PFSK-1 (cell line): Measurements from ENCODE around the gene OSBPL9.

ENCODE experiments used
- FOXP2 ChIP-seq: optimal IDR thresholded peaks from 2 replicates; pipeline ENCODE3; 2011; ENCODE audit warnings: borderline replicate concordance, control low read depth, inconsistent platforms; ENCODE audit not compliant: insufficient read depth; ENCODE audit errors: extremely low read length, extremely low read depth
- POLR2AphosphoS5 ChIP-seq: IDR thresholded peaks from 2 replicates; pipeline ENCODE4 v1.6.1; 2012; ENCODE audit warnings: low read depth, mild to moderate bottlenecking, control low read depth, low read length, moderate library complexity
- REST ChIP-seq, 2 experiments: IDR thresholded peaks; 2 replicates each; pipeline versions ENCODE4 v1.6.1 to v1.8.0; 2011 to 2012; ENCODE audit warnings: low read depth in 2 of 2, low read length in 2 of 2, control low read depth in 1 of 2, inconsistent platforms in 1 of 2, mild to moderate bottlenecking in 1 of 2, moderate library complexity in 1 of 2; ENCODE audit not compliant: insufficient read depth in 1 of 2
- SIN3A ChIP-seq: IDR thresholded peaks from 2 replicates; pipeline ENCODE4 v1.6.1; 2012; ENCODE audit warnings: mild to moderate bottlenecking, low read length, moderate library complexity, borderline replicate concordance; ENCODE audit not compliant: insufficient read depth
- TAF1 ChIP-seq: IDR thresholded peaks from 2 replicates; pipeline ENCODE4 v1.6.1; 2012; ENCODE audit warnings: low read length, control low read depth, borderline replicate concordance; ENCODE audit not compliant: insufficient read depth

Gene OSBPL9

DNA sequence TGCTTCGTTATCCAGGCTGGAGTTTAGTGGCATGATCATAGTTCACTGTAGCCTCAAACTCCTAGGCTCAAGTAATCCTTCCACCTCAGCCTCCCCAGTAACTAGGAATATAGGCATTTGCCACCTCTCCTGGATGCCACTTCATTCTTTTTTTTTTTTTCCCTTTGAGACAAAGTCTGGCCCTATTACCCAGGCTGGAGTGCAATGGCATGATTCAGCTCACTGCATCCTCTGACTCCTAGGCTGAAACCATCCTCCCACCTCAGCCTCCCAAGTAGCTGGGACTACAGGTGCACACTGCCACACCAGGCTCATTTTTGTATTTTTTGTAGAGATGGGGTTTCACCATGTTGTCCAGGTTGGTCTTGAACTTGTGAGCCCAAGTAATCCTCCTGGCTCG is 19.3 kb downstream of the OSBPL9 start:
- TF ChIP-seq FOXP2 (no peak), POLR2AphosphoS5 (no peak), REST (IDR thresholded peaks at IDR 0.05; ENCODE audit: insufficient read depth in 1 of 2, low read depth in 2 of 2, low read length in 2 of 2) (no peak), TAF1 (no peak), SIN3A (no peak)

- TF ChIP-seq REST (IDR thresholded peaks at IDR 0.05; ENCODE audit: insufficient read depth in 1 of 2, low read depth in 2 of 2, low read length in 2 of 2) (no peak), POLR2AphosphoS5 (no peak), TAF1 (no peak), SIN3A (no peak), FOXP2 (no peak)
These were observed 20.1 kb downstream of the OSBPL9 start for GRCh38 chr1:51636764-51637522.

DNA sequence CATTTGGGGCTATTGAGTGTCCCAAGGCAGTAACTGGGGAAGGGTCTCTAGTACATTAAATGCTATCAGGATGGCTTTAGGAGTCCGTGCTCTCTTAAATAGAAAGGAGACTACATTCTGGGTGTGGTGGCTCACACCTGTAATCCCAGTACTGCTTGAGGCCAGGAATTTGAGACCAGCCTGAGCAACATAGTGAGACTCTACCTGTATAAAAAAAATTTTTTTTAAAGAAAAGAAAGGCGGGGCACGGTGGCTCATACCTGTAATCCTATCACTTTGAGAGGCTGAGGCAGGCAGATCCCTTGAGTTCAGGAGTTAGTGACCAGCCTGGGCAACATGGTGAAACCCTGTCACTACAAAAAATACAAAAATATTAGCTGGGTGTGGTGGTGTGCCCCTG is 21.5 kb downstream of the OSBPL9 start:
- TF ChIP-seq REST (IDR thresholded peaks at IDR 0.05; ENCODE audit: insufficient read depth in 1 of 2, low read depth in 2 of 2, low read length in 2 of 2): no peak
- TF ChIP-seq SIN3A: no peak
- no peak for TF ChIP-seq POLR2AphosphoS5
- TF ChIP-seq FOXP2: no peak
- no peak for TF ChIP-seq TAF1

- TF ChIP-seq SIN3A: no peak
- no peak for TF ChIP-seq POLR2AphosphoS5
- no peak for TF ChIP-seq REST (IDR thresholded peaks at IDR 0.05; ENCODE audit: insufficient read depth in 1 of 2, low read depth in 2 of 2, low read length in 2 of 2)
- TF ChIP-seq FOXP2: no peak
- no peak for TF ChIP-seq TAF1
These were observed 22.8 kb downstream of the OSBPL9 start for GRCh38 chr1:51639694-51640093.

DNA sequence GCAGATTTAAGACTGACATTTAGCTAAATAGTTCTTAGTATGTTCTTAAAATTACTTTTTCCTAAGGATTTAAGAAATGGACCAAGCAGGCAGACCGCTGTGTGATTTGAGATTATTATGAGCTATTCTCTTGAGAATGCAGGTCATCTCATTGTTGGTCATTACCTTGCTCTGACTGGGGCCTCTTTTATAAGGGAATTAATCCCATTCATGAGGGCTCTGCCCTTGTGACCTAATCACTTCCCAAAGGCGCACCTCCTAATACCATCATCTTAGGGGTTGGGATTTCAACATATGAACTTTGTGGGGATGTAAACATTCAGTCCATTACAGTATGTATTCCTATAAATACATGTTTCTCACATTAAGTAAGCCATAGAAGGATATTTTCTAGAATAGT is 24.2 kb downstream of the OSBPL9 start:
- TF ChIP-seq POLR2AphosphoS5 (no peak), REST (IDR thresholded peaks at IDR 0.05; ENCODE audit: insufficient read depth in 1 of 2, low read depth in 2 of 2, low read length in 2 of 2) (no peak), FOXP2 (no peak), TAF1 (no peak), SIN3A (no peak)
